Suprapubic skin (tissue), 3 donors: ENCODE data around the gene SCGB3A1.

Experiments
- EP300 ChIP-seq: sonication (generic); formaldehyde crosslinking; IDR thresholded peaks from one replicate; pipeline ENCODE4 v1.6.1; 2017; ENCODE audit warnings: antibody characterized with exemption
- POLR2A ChIP-seq, 2 donors: fragments of 450-650 bp; IDR thresholded peaks; one replicate each; pipeline ENCODE4 v1.6.1; 2017; ENCODE audit warnings: antibody characterized with exemption in 2 of 2, mild to moderate bottlenecking in 2 of 2, moderate library complexity in 2 of 2
- TF ChIP-seq, protein P1 (sequence below), 2 donors: fragments of 200-600 bp in 1 of 2; fragments of 450-650 bp in 1 of 2; sonication (generic) in 1 of 2; IDR thresholded peaks; one replicate each; pipeline ENCODE4 v1.5.1; 2016 to 2019; ENCODE audit warnings: antibody characterized with exemption in 2 of 2, mild to moderate bottlenecking in 1 of 2, moderate library complexity in 1 of 2

DNA sequence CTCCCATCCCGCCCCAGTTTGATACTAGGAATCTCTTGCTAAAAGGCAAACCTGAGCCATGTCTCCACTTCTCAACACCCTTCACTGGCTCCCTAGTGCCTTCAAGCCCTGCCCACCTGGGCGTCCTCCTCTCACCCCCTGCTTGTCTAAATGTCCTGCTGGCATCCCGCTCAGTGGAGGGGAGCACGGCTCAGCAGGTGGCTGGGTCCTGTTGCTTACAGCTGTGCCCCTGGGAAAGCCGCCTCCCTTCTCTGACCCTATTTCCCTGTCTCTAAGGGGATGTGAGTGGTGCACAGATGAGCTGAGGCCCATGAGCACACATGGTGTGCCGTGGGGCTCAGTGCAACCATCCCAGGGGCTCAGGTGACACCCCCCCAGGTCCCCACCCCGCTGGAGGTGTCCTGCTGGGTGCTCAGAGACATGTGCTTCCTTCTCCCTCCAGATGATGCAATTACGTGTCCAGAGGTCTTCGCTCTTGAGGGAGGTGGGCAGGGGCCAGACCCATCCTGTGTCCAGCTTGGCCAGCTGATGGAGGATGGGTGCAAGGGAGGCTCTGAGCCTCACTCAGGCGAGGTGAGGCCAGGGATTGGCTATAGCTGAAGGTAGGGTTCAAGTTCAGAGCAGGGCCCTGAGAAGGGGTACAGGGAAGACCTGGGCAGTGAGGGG, 34.0 kb upstream of the SCGB3A1 start:
- TF ChIP-seq EP300, result no peak
- TF ChIP-seq, protein P1, sequence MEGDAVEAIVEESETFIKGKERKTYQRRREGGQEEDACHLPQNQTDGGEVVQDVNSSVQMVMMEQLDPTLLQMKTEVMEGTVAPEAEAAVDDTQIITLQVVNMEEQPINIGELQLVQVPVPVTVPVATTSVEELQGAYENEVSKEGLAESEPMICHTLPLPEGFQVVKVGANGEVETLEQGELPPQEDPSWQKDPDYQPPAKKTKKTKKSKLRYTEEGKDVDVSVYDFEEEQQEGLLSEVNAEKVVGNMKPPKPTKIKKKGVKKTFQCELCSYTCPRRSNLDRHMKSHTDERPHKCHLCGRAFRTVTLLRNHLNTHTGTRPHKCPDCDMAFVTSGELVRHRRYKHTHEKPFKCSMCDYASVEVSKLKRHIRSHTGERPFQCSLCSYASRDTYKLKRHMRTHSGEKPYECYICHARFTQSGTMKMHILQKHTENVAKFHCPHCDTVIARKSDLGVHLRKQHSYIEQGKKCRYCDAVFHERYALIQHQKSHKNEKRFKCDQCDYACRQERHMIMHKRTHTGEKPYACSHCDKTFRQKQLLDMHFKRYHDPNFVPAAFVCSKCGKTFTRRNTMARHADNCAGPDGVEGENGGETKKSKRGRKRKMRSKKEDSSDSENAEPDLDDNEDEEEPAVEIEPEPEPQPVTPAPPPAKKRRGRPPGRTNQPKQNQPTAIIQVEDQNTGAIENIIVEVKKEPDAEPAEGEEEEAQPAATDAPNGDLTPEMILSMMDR (IDR thresholded peaks at IDR 0.05), result no peak
- TF ChIP-seq POLR2A (IDR thresholded peaks at IDR 0.05), result no peak
